Breast epithelium (tissue), 3 donors: ENCODE results near the gene SH2B3.

ENCODE experiments used
- CTCF ChIP-seq, 3 donors: fragments of 450-650 bp; IDR thresholded peaks; one replicate each; pipeline ENCODE4 v1.5.1; 2016 to 2017; ENCODE audit warnings: antibody characterized with exemption in 3 of 3, mild to moderate bottlenecking in 3 of 3, moderate library complexity in 3 of 3
- POLR2A ChIP-seq: fragments of 450-650 bp; IDR thresholded peaks from one replicate; pipeline ENCODE4 v1.6.1; 2016; ENCODE audit warnings: antibody characterized with exemption, mild to moderate bottlenecking, moderate library complexity
- POLR2AphosphoS5 ChIP-seq, 3 donors: sonication (generic); formaldehyde crosslinking; IDR thresholded peaks; one replicate each; pipeline ENCODE4 v1.6.1; 2017; ENCODE audit warnings: antibody characterized with exemption in 3 of 3

- TF ChIP-seq CTCF (IDR thresholded peaks at IDR 0.05) (no peak), POLR2AphosphoS5 (IDR thresholded peaks at IDR 0.05) (no peak), POLR2A (no peak)
Observed at GRCh38 chr12:111394480-111394879, 11.2 kb upstream of the SH2B3 start.
